Astrocyte (in vitro differentiated cells and primary cell): ENCODE results near the gene STK38. TPM values are rescaled to one million over a fixed set of nuclear protein-coding genes. Genes with fewer than 3 reads are reported as not detected.

Experiments
- DNase-seq: peaks from one replicate; pipeline ENCODE4 v3.0.0-alpha.2; 2010; ENCODE audit warnings: low read depth
- FAIRE-seq: peaks from 2 replicates; lab custom pipeline; 2011; peaks lifted over from hg19 to GRCh38; lab: Jason Lieb, UNC
- H2AFZ ChIP-seq: 2 replicates; pipeline ENCODE4 v1.6.0; 2012; ENCODE audit warnings: low read depth, low read length, inconsistent platforms
- H3K27ac ChIP-seq: 2 replicates; pipeline ENCODE4 v1.5.1; 2011; ENCODE audit warnings: low read depth, low read length, inconsistent platforms
- H3K27me3 ChIP-seq: 2 replicates; pipeline ENCODE4 v1.6.0; 2011; ENCODE audit warnings: low read length, inconsistent platforms; ENCODE audit not compliant: insufficient read depth
- H3K36me3 ChIP-seq: 2 replicates; pipeline ENCODE4 v1.5.1; 2011; ENCODE audit warnings: low read length, inconsistent platforms; ENCODE audit not compliant: insufficient read depth
- H3K4me1 ChIP-seq: 2 replicates; pipeline ENCODE4 v1.5.1; 2011; ENCODE audit warnings: low read length, inconsistent platforms; ENCODE audit not compliant: insufficient read depth
- H3K4me2 ChIP-seq: 2 replicates; pipeline ENCODE4 v1.6.0; 2012; ENCODE audit warnings: low read length, inconsistent platforms
- H3K4me3 ChIP-seq: 2 replicates; pipeline ENCODE4 v1.5.1; 2011; ENCODE audit warnings: low read depth, mild to moderate bottlenecking, low read length, inconsistent platforms; ENCODE audit not compliant: insufficient read depth
- H3K79me2 ChIP-seq: 2 replicates; pipeline ENCODE4 v1.6.0; 2012; ENCODE audit warnings: mild to moderate bottlenecking, low read length, inconsistent platforms; ENCODE audit not compliant: insufficient read depth
- H3K9ac ChIP-seq: 2 replicates; pipeline ENCODE4 v1.6.0; 2012; ENCODE audit warnings: mild to moderate bottlenecking, low read length, inconsistent platforms
- H3K9me3 ChIP-seq: 2 replicates; pipeline ENCODE4 v1.5.1; 2012; ENCODE audit warnings: low read depth, mild to moderate bottlenecking, low read length, inconsistent platforms; ENCODE audit not compliant: insufficient read depth
- H4K20me1 ChIP-seq: 2 replicates; pipeline ENCODE4 v1.6.0; 2012; ENCODE audit warnings: low read length, inconsistent platforms; ENCODE audit not compliant: insufficient read depth
- H3K27ac Mint-ChIP-seq: one replicate; pipeline ENCODE4 v1.8.0; 2021; ENCODE audit warnings: mild to moderate bottlenecking, mixed read lengths; ENCODE audit not compliant: unreplicated experiment
- H3K27me3 Mint-ChIP-seq: one replicate; pipeline ENCODE4 v1.8.0; 2021; ENCODE audit warnings: low read depth, mixed read lengths; ENCODE audit not compliant: unreplicated experiment
- H3K36me3 Mint-ChIP-seq: one replicate; pipeline ENCODE4 v1.8.0; 2021; ENCODE audit warnings: low read depth, mixed read lengths; ENCODE audit not compliant: unreplicated experiment
- H3K4me1 Mint-ChIP-seq: one replicate; pipeline ENCODE4 v1.8.0; 2021; ENCODE audit warnings: low read depth, mixed read lengths; ENCODE audit not compliant: unreplicated experiment
- H3K4me3 Mint-ChIP-seq: one replicate; pipeline ENCODE4 v1.8.0; 2021; ENCODE audit warnings: mild to moderate bottlenecking, moderate library complexity, mixed read lengths; ENCODE audit not compliant: unreplicated experiment
- H3K9me3 Mint-ChIP-seq: one replicate; pipeline ENCODE4 v1.8.0; 2021; ENCODE audit warnings: mild to moderate bottlenecking, mixed read lengths; ENCODE audit not compliant: unreplicated experiment
- CTCF ChIP-seq: IDR thresholded peaks from 2 replicates; pipeline ENCODE4 v1.5.1; 2011; ENCODE audit warnings: low read depth, mild to moderate bottlenecking, inconsistent platforms, low read length, moderate library complexity; ENCODE audit not compliant: insufficient read depth
- EZH2 ChIP-seq: IDR thresholded peaks from 2 replicates; pipeline ENCODE4 v1.6.1; 2012; ENCODE audit warnings: mild to moderate bottlenecking, low read length, inconsistent platforms; ENCODE audit not compliant: insufficient read depth
- total RNA-seq: library from RNA; stranded (reverse); gene quantifications from 2 replicates; pipeline ENCODE4 v1.2.1, GENCODE V29; 2021

STK38 gene
- total RNA-seq, 1 donor from 2014 or later = 54.1 TPM

DNA sequence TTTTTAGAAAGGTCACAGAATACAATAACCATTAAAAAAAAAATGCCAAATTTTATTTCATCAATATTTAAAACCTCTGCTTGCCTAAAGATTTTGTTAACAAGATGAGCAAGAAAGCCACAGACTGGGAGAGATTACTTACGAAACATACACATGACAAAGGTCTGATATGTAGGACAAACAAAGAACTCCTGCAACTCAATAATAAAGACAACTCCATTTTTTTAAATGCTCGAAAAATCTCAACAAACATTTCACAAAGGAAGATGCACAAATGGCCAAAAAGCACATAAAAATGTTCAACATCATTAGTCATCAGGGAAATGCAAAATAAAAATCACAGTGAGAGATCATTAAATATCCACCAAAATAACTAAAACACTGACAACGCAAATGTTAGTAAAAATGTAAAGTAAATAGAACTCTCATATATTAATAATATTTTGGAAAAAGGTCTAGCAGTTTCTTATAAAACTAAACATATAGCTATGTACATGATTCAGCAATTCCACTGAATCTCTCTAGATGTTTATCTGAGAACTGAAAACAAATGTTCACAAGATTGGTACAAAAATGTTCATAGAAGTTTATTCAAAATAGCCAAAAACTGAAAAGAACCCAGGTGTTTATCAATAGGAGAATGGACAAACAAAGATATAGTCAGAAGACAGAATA, 10.3 kb downstream of the STK38 start:
- Mint-ChIP-seq H3K9me3 (no peaks in the 10 kb centered on the region), H3K4me1 (no peaks in the 10 kb centered on the region), H3K27ac (no peak overlapping the region), H3K36me3 (peaks cover 17% of the 10 kb centered on the region), H3K27me3 (no peaks in the 10 kb centered on the region), H3K4me3 (no peak overlapping the region)
- H3K79me2 ChIP-seq = peaks cover 72% of the 10 kb centered on the region
- no peak overlapping the region for H3K4me3 ChIP-seq
- no peaks in the 10 kb centered on the region for H3K9me3 ChIP-seq
- H3K36me3 ChIP-seq = peaks cover 22% of the 10 kb centered on the region
- DNase-seq (no peak), FAIRE-seq (no peak)
- H3K9ac ChIP-seq = no peak overlapping the region
- peaks cover 51% of the 10 kb centered on the region for H4K20me1 ChIP-seq
- no peaks in the 10 kb centered on the region for H3K4me1 ChIP-seq
- no peak overlapping the region for H3K27ac ChIP-seq
- H3K27me3 ChIP-seq = no peaks in the 10 kb centered on the region
- no peak overlapping the region for H2AFZ ChIP-seq
- no peak for TF ChIP-seq CTCF
- no peak for TF ChIP-seq EZH2
- H3K4me2 ChIP-seq = no peak overlapping the region

DNA sequence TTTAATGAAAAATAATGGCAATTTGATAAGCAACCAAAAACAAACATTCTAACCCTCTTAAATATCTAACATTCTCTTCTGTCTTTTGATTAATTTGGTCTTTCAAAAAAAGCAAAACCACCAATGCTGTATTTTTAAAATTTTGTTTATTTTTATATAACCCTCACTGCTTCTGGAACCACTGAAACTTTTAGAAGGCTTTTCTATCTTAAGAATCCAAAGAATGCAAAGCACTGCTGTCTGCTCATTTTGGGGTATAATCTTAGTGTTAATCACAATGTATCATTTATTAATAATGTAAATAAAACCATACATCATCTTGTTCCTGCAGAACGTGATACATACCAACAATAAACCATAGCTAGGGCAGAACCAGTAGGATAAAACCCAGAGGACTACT, 14.0 kb downstream of the STK38 start:
- H3K4me3 ChIP-seq = no peak overlapping the region
- DNase-seq (peak; percentile 55), FAIRE-seq (no peak)
- peaks cover 73% of the 10 kb centered on the region for H4K20me1 ChIP-seq
- Mint-ChIP-seq H3K27me3 (no peaks in the 10 kb centered on the region), H3K27ac (no peak overlapping the region), H3K4me1 (no peaks in the 10 kb centered on the region), H3K36me3 (peaks cover 8% of the 10 kb centered on the region), H3K9me3 (no peaks in the 10 kb centered on the region), H3K4me3 (no peak overlapping the region)
- peaks cover 65% of the 10 kb centered on the region for H3K79me2 ChIP-seq
- no peaks in the 10 kb centered on the region for H3K4me1 ChIP-seq
- no peak for TF ChIP-seq EZH2
- TF ChIP-seq CTCF = no peak
- H3K36me3 ChIP-seq = peaks cover 27% of the 10 kb centered on the region
- no peaks in the 10 kb centered on the region for H3K27me3 ChIP-seq
- H3K27ac ChIP-seq = no peak overlapping the region
- no peak overlapping the region for H3K4me2 ChIP-seq
- H3K9me3 ChIP-seq = no peaks in the 10 kb centered on the region
- H2AFZ ChIP-seq = no peak overlapping the region
- no peak overlapping the region for H3K9ac ChIP-seq

DNA sequence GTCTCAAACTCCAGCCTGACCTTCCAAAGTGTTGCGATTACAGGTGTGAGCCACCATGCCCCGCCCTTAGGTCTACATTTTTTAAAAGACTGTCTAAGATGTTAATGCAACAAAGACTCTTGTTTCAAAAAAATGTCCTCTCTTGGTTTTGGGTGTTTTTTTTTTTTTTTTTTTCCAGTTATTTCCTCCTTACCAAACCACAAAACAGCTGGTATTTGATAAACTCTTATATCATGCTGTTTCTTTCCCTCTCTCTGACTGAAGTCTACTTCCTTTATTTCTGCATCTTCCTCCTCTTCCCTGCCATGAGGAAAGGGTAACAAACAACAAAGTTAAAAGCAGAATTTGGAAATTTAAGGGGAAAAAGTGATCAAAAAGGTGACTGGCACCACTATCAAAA, 21.2 kb downstream of the STK38 start:
- DNase-seq (no peak), FAIRE-seq (no peak)
- Histone ChIP-seq H4K20me1 (peaks cover 23% of the 10 kb centered on the region), H3K9ac (no peak overlapping the region), H3K27ac (no peak overlapping the region), H3K4me2 (no peak overlapping the region), H3K27me3 (no peaks in the 10 kb centered on the region), H3K4me1 (no peaks in the 10 kb centered on the region), H3K4me3 (no peak overlapping the region), H3K36me3 (peaks cover 28% of the 10 kb centered on the region), H3K9me3 (no peaks in the 10 kb centered on the region), H2AFZ (no peak overlapping the region), H3K79me2 (peaks cover 15% of the 10 kb centered on the region)
- peaks cover 19% of the 10 kb centered on the region for H3K36me3 Mint-ChIP-seq
- H3K4me1 Mint-ChIP-seq = peaks cover 4% of the 10 kb centered on the region
- H3K27me3 Mint-ChIP-seq = no peaks in the 10 kb centered on the region
- H3K27ac Mint-ChIP-seq = no peak overlapping the region
- H3K4me3 Mint-ChIP-seq = no peak overlapping the region
- no peaks in the 10 kb centered on the region for H3K9me3 Mint-ChIP-seq
- TF ChIP-seq CTCF = no peak
- TF ChIP-seq EZH2 = no peak
